Measurements from ENCODE around the gene IGFBP6.

DNA sequence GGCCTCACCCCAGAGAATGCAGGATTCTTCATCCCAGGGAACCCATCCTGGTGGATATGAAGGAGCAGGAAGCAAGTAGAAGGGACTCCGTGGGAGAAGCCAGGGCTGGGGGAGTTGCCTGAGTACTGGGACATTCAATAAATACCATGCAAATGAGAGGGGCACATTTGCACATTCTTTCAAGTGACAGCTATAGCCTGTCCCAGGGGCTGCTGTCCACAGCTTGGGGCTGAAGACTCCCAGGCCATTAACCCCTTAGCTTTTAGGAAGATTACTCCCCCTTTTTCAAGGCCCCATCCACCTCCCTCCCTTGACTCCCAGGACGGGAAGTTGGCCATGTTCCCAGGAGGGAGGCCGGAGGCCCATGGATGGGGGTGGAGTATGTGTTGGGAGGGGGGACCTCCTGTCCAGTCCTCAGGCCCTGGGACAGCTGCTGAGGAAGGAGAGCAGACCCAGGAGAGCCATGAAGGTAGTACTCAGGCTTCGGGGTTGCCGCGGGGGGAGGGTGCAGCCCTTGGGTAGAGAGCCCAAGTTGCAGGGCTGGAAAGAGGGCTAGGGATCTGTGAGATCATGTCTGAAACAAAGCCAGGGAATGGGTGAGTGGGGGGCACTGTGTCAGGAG is 48.6 kb upstream of the IGFBP6 start:
- TF ChIP-seq POLR2A (IDR thresholded peaks at IDR 0.05): no peak
- TF ChIP-seq, protein P1, sequence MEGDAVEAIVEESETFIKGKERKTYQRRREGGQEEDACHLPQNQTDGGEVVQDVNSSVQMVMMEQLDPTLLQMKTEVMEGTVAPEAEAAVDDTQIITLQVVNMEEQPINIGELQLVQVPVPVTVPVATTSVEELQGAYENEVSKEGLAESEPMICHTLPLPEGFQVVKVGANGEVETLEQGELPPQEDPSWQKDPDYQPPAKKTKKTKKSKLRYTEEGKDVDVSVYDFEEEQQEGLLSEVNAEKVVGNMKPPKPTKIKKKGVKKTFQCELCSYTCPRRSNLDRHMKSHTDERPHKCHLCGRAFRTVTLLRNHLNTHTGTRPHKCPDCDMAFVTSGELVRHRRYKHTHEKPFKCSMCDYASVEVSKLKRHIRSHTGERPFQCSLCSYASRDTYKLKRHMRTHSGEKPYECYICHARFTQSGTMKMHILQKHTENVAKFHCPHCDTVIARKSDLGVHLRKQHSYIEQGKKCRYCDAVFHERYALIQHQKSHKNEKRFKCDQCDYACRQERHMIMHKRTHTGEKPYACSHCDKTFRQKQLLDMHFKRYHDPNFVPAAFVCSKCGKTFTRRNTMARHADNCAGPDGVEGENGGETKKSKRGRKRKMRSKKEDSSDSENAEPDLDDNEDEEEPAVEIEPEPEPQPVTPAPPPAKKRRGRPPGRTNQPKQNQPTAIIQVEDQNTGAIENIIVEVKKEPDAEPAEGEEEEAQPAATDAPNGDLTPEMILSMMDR (IDR thresholded peaks at IDR 0.05): no peak
- TF ChIP-seq POLR2AphosphoS5 (IDR thresholded peaks at IDR 0.05): peak in 1 of 3 donors; percentile 47

All from breast epithelium (tissue), 3 donors.